Astrocyte of the hippocampus (primary cell): ENCODE data around the gene TXNDC15.
"Not testable (repeated sequence)": the region's sequence is repeated elsewhere in the genome, so short reads cannot be mapped to it uniquely, and the experiment has no call there.

Source experiments
- DNase-seq: peaks from one replicate; pipeline ENCODE4 v3.0.0; 2011; ENCODE audit warnings: low read depth, low spot score

Gene TXNDC15

GRCh38 chr5:134873987-134874830, at the start of gene TXNDC15:
Gene TXNDC15 (plus strand): TSS chr5:134874371. CDS start chr5:134874428, 57 bp downstream.
- DNase-seq, result peak; percentile 95

GRCh38 chr5:134824681-134825080, 49.5 kb upstream of the TXNDC15 start:
- DNase-seq, result no peak

- no peak for DNase-seq
These were observed 49.0 kb upstream of the TXNDC15 start for GRCh38 chr5:134825212-134825611.

GRCh38 chr5:134833340-134834032, 40.7 kb upstream of the TXNDC15 start:
- DNase-seq, result peak; percentile 65

GRCh38 chr5:134835623-134836022, 38.5 kb upstream of the TXNDC15 start:
- DNase-seq, result no peak

- peak; percentile 32 for DNase-seq
These were observed 36.5 kb upstream of the TXNDC15 start for GRCh38 chr5:134837530-134838181.

- not testable (repeated sequence) for DNase-seq
These were observed 35.8 kb upstream of the TXNDC15 start for GRCh38 chr5:134838361-134838760.

- DNase-seq, result peak; percentile 17
These were observed 33.4 kb upstream of the TXNDC15 start for GRCh38 chr5:134840811-134841210.

- DNase-seq, result no peak
These were observed 29.9 kb upstream of the TXNDC15 start for GRCh38 chr5:134844252-134844651.

GRCh38 chr5:134845335-134845851, 28.8 kb upstream of the TXNDC15 start:
- DNase-seq, result no peak

GRCh38 chr5:134845852-134846640, 28.1 kb upstream of the TXNDC15 start, which contains the start of gene C5orf24:
Gene C5orf24 (plus strand): TSS chr5:134845968. CDS start chr5:134854901, 8,933 bp downstream.
- DNase-seq, result peak; percentile 99

GRCh38 chr5:134846641-134846960, 27.6 kb upstream of the TXNDC15 start:
- DNase-seq, result peak; percentile 49

GRCh38 chr5:134849434-134849933, 24.7 kb upstream of the TXNDC15 start:
- DNase-seq, result not testable (repeated sequence)

- DNase-seq, result peak; percentile 53
These were observed 22.8 kb upstream of the TXNDC15 start for GRCh38 chr5:134851307-134851923.

GRCh38 chr5:134856465-134856864, 17.7 kb upstream of the TXNDC15 start:
- not testable (repeated sequence) for DNase-seq

- DNase-seq, result no peak
These were observed 16.8 kb upstream of the TXNDC15 start for GRCh38 chr5:134857401-134857800.

- no peak for DNase-seq
These were observed 9.5 kb upstream of the TXNDC15 start for GRCh38 chr5:134864707-134865106.

- DNase-seq, result no peak
These were observed 677 bp upstream of the TXNDC15 start for GRCh38 chr5:134873494-134873893.

- DNase-seq, result peak; percentile 73
These were observed 872 bp downstream of the TXNDC15 start for GRCh38 chr5:134874831-134875655.

- DNase-seq, result no peak
These were observed 3.0 kb downstream of the TXNDC15 start for GRCh38 chr5:134877159-134877558.
